Melanocyte of skin (primary cell): ENCODE results near the gene REM1. TPM values are rescaled to one million over a fixed set of nuclear protein-coding genes. Genes with fewer than 3 reads are reported as not detected.

Source experiments
- total RNA-seq, 2 donors: library from RNA; depleted of rRNA; stranded (reverse); fragments of >200 nt; gene quantifications; 2 replicates each; pipeline ENCODE4 v1.2.3, GENCODE V29; 2012

REM1 gene, protein sequence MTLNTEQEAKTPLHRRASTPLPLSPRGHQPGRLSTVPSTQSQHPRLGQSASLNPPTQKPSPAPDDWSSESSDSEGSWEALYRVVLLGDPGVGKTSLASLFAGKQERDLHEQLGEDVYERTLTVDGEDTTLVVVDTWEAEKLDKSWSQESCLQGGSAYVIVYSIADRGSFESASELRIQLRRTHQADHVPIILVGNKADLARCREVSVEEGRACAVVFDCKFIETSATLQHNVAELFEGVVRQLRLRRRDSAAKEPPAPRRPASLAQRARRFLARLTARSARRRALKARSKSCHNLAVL
- total RNA-seq = not detected

DNA sequence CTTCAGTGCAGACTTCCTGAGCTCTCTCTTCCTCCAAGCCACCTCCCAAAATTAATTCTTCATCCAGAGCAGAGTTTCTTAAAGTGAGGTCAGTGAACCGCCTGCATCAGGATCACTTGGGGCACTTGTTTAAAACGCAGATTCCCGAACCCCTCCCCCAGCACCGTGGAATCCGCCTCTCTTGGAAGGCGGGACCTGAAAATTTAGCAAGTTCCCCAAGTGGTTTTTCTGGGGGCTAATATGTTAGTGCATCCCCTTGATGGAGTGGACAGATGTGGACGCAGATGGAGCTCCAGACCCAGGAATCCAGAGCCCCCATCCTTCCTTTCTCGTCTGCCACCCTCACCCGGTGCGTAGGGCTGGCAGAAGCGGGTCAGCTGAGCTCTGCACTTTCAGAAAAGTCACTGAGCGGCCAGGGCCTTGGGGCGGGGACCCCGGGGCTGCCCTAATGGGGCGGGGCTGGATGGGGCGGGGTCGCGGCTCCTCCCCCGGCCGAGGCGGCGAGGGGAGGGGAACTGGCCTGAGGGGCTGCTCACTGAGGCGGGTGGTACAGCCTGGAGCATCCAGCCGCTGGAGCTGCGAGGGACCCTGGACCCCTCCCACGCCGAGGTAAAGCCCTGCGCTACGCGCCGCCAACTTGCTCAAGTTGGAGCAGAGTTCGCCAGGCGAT is at the start of gene REM1, which contains the start of gene DEFB124:
REM1 (plus strand) TSS at position 531 of the 670 bp plus-strand sequence. CDS start 1,158 bp downstream, outside the sequence.
DEFB124 (minus strand) TSS at position 370 of the 670 bp plus-strand sequence. CDS start 2,114 bp downstream, outside the sequence.

DNA sequence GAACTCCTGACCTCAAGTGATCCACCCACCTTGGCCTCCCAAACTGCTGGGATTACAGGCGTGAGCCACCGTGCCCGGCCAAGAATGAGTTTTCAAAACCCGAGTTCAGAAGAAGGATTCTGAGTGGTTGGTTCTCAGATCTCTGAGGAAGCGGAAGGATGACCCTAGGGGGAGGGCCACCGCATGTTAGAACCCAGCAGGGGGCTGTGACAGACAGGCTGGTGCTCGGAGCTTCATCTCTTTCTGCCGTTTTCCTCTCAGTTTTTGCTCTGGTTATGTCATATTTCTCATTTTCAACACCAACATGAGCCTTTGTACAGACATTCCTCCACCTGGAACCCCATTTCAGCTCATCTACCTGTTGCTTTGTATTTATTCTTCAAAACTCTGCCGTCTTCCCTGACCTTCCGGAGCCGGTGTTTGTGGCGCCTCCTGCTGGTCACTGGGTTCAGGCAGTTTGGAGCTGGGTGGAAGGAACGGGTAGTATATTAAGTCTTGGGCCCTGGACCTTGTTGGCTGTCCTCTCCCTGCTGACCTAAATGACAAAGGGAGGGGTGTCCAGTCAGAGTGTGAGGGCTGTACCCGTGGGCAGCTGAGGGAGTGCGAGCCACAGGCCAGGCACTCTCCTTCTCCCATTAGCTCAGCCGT is 35.0 kb upstream of the REM1 start, which contains the start of gene DEFB123:
DEFB123 (plus strand) TSS at position 621 of the 648 bp plus-strand sequence. CDS start 67 bp downstream, outside the sequence.

DNA sequence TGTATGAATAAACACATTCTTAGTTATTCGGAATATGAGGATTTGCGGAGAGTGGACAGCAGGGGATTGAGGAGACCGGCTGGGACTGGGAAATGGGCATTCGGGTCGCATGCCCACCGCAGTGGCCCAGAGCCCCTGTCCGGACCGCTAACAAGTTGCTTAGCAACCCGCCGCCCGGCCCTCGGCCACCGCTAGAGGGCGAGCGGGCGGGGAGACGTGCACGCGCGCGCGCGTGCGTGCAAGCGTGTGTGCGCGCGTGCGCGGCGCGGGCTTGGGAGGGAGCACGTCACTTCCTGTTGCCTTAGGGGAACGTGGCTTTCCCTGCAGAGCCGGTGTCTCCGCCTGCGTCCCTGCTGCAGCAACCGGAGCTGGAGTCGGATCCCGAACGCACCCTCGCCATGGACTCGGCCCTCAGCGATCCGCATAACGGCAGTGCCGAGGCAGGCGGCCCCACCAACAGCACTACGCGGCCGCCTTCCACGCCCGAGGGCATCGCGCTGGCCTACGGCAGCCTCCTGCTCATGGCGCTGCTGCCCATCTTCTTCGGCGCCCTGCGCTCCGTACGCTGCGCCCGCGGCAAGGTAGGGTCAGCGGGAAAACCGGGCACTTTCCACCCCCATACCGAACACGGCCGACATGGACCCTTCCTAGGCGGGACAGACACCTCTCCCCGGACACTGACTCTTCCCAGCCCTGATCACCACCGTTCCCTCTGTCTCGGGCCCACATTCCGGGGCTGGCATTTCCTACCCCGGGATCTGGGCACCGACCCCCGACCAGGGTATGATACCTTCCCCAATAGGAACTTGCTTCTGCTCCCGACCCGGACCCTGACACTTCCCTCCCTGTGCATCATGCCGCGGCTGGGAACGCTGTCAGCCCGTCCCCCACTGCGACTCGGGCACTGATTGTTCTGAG is 39.3 kb downstream of the REM1 start, which contains the start of gene HM13:
HM13 (plus strand) TSS at position 289 of the 918 bp plus-strand sequence; CDS start at position 399, 110 bp downstream.

Other genes with a start within 250 kb of the REM1 start
- not detected for gene DEFB115, start 217.6 kb upstream of the REM1 start, total RNA-seq
- not detected for gene DEFB116, start 166.7 kb upstream of the REM1 start, total RNA-seq
- gene DEFB118, start 106.7 kb upstream of the REM1 start, total RNA-seq = not detected
- not detected for gene DEFB119, start 84.7 kb upstream of the REM1 start, total RNA-seq
- not detected for gene DEFB121, start 69.1 kb upstream of the REM1 start, total RNA-seq
- not detected for gene DEFB123, start 34.7 kb upstream of the REM1 start, total RNA-seq
- gene DEFB124, start 161 bp upstream of the REM1 start, total RNA-seq = not detected
- 100 to 1,000 TPM in 1 of 2 donors, 10 to 100 TPM in 1; 87.8 to 102 TPM for gene HM13, start 39.2 kb downstream of the REM1 start, total RNA-seq
- gene ID1, start 130.0 kb downstream of the REM1 start, total RNA-seq = under 1 TPM; 0.33 to 0.69 TPM
- not detected for gene COX4I2, start 162.6 kb downstream of the REM1 start, total RNA-seq
- 10 to 100 TPM; 56.9 to 81.2 TPM for gene BCL2L1, start 247.6 kb downstream of the REM1 start, total RNA-seq